AG04449 (cell line): Measurements from ENCODE around the gene LMTK2.

ENCODE experiments used
- CTCF ChIA-PET: fragments of 350-600 bp; formaldehyde crosslinking; extraction: SDS; loops from one replicate; lab custom pipeline; 2021; ENCODE audit warnings: antibody characterized with exemption; lab: Yijun Ruan, JAX
- POLR2A ChIA-PET: fragments of 400-600, 350-600 bp; formaldehyde crosslinking; extraction: SDS; loops from one replicate; lab custom pipeline; 2020; ENCODE audit warnings: antibody characterized with exemption, inconsistent platforms; lab: Yijun Ruan, JAX
- DNase-seq: peaks from one replicate; pipeline ENCODE4 v3.0.0-alpha.2; 2010; ENCODE audit warnings: low read depth, low spot score
- H3K4me3 ChIP-seq: 2 replicates; pipeline ENCODE4 v1.5.1; 2011; ENCODE audit warnings: low read depth, mild to moderate bottlenecking, control low read depth, low read length
- TF ChIP-seq, protein P1 (sequence below): IDR thresholded peaks from one replicate; pipeline ENCODE4 v1.5.1; 2011; ENCODE audit warnings: mild to moderate bottlenecking, moderate library complexity, low read length, control low read depth, inconsistent platforms; ENCODE audit not compliant: insufficient read depth; ENCODE audit errors: missing control alignments

The LMTK2 gene

GRCh38 chr7:98084631-98085030 lies 22.0 kb upstream of the LMTK2 start:
- H3K4me3 ChIP-seq, result no peak overlapping the region
- DNase-seq, result no peak
- TF ChIP-seq, protein P1, sequence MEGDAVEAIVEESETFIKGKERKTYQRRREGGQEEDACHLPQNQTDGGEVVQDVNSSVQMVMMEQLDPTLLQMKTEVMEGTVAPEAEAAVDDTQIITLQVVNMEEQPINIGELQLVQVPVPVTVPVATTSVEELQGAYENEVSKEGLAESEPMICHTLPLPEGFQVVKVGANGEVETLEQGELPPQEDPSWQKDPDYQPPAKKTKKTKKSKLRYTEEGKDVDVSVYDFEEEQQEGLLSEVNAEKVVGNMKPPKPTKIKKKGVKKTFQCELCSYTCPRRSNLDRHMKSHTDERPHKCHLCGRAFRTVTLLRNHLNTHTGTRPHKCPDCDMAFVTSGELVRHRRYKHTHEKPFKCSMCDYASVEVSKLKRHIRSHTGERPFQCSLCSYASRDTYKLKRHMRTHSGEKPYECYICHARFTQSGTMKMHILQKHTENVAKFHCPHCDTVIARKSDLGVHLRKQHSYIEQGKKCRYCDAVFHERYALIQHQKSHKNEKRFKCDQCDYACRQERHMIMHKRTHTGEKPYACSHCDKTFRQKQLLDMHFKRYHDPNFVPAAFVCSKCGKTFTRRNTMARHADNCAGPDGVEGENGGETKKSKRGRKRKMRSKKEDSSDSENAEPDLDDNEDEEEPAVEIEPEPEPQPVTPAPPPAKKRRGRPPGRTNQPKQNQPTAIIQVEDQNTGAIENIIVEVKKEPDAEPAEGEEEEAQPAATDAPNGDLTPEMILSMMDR, result no peak
- POLR2A ChIA-PET, result no interaction called here
- CTCF ChIA-PET, result no interaction called here

- POLR2A ChIA-PET, result no interaction called here
- CTCF ChIA-PET, result no interaction called here
- TF ChIP-seq, protein P1, result no peak
- no peak overlapping the region for H3K4me3 ChIP-seq
- DNase-seq, result no peak
These were observed 21.0 kb upstream of the LMTK2 start for GRCh38 chr7:98085674-98086073.

GRCh38 chr7:98086281-98086718 lies 20.4 kb upstream of the LMTK2 start:
- TF ChIP-seq, protein P1, result no peak
- no peak overlapping the region for H3K4me3 ChIP-seq
- POLR2A ChIA-PET, result no interaction called here
- no peak for DNase-seq
- CTCF ChIA-PET, result no interaction called here

DNA sequence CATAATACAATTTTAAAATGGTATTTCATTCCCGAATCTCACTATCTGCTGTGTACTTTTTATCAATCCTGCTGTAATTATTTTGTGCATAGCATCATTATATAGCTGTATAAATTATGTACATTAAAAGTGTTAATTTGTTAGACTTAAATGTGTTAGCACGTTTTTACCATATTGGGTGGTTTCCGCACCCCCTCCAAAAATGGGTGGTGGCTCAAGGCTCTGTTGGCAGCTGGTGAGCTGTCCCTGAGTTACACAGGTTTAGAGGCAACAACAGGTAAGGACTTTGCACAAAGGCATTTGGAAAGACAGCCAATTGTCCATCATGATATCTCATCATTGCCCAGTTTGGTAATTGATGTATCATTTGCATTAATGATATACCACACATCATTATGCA lies 18.6 kb upstream of the LMTK2 start:
- ChIA-PET CTCF (interaction anchor here (1.6 to 1.8 kb wide), 2 partner anchors 18 to 81 kb away, joined by 3 to 6 read pairs; partner anchors contain the start of gene LMTK2), POLR2A (no interaction called here)
- no peak overlapping the region for H3K4me3 ChIP-seq
- no peak for DNase-seq
- TF ChIP-seq, protein P1, result no peak

- no peak for DNase-seq
- ChIA-PET POLR2A (no interaction called here), CTCF (interaction anchor here (1.9 kb wide), 1 partner anchor 14 kb away, joined by 4 read pairs; no protein-coding TSS in a partner anchor)
- no peak overlapping the region for H3K4me3 ChIP-seq
- TF ChIP-seq, protein P1, result no peak
These were observed 16.5 kb upstream of the LMTK2 start for GRCh38 chr7:98090116-98090515.

GRCh38 chr7:98091061-98091460 lies 15.6 kb upstream of the LMTK2 start:
- no peak for DNase-seq
- ChIA-PET POLR2A (no interaction called here), CTCF (interaction anchor here (1.9 kb wide), 1 partner anchor 13 kb away, joined by 4 read pairs; no protein-coding TSS in a partner anchor)
- no peak overlapping the region for H3K4me3 ChIP-seq
- TF ChIP-seq, protein P1, result no peak
